ENCODE data around the gene MXRA7. TPM values are rescaled to one million over a fixed set of nuclear protein-coding genes. Genes with fewer than 3 reads are reported as not detected.
"Not testable (repeated sequence)": the region's sequence is repeated elsewhere in the genome, so short reads cannot be mapped to it uniquely, and the experiment has no call there.

Gene MXRA7
- total and polyA plus RNA-seq, 9 donors, result 107 to 759 (median 187) TPM

DNA sequence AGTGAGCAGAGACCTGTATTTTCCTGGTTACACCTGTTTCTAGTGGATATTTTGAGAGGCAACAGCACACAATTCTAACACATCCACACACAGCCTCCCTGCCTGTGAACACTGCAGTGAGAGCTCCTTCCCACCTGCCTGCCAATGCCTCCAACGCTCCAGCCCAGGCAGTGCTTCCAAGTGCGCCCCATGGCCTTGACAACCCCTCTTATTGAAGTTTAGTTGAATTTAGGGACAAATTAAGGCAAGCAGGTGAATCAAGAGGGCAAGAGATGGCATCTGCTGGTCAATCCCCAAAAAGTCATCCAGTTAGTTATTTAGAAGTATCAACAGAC lies 4.7 kb upstream of the MXRA7 start:
- no peak overlapping the region for H3K4me3 ChIP-seq
- no peaks in the 10 kb centered on the region for H3K9me3 ChIP-seq
- H3K36me3 ChIP-seq, result no peaks in the 10 kb centered on the region
- H3K27ac ChIP-seq, result no peak overlapping the region
- peak in 1 of 5 donors; percentile 35 for DNase-seq
- H3K27me3 ChIP-seq, result no peaks in the 10 kb centered on the region
- no peak for TF ChIP-seq POLR2A (IDR thresholded peaks at IDR 0.05)
- TF ChIP-seq, protein P1, sequence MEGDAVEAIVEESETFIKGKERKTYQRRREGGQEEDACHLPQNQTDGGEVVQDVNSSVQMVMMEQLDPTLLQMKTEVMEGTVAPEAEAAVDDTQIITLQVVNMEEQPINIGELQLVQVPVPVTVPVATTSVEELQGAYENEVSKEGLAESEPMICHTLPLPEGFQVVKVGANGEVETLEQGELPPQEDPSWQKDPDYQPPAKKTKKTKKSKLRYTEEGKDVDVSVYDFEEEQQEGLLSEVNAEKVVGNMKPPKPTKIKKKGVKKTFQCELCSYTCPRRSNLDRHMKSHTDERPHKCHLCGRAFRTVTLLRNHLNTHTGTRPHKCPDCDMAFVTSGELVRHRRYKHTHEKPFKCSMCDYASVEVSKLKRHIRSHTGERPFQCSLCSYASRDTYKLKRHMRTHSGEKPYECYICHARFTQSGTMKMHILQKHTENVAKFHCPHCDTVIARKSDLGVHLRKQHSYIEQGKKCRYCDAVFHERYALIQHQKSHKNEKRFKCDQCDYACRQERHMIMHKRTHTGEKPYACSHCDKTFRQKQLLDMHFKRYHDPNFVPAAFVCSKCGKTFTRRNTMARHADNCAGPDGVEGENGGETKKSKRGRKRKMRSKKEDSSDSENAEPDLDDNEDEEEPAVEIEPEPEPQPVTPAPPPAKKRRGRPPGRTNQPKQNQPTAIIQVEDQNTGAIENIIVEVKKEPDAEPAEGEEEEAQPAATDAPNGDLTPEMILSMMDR (IDR thresholded peaks at IDR 0.05), result no peak
- TF ChIP-seq EP300 (IDR thresholded peaks at IDR 0.05), result no peak
- intact Hi-C loops (cut with DNase I), result loop anchor here in 2 of 4 donors (5.0 to 10.0 kb wide), 2 partner anchors 91 to 193 kb away; no protein-coding TSS in a partner anchor
- H3K4me1 ChIP-seq (ENCODE audit: insufficient read depth), result peaks cover 2% of the 10 kb centered on the region
- WGBS, 3 donors, result 70 to 84% (median 82%) methylated on average over 2 of the region's 2 CpGs

DNA sequence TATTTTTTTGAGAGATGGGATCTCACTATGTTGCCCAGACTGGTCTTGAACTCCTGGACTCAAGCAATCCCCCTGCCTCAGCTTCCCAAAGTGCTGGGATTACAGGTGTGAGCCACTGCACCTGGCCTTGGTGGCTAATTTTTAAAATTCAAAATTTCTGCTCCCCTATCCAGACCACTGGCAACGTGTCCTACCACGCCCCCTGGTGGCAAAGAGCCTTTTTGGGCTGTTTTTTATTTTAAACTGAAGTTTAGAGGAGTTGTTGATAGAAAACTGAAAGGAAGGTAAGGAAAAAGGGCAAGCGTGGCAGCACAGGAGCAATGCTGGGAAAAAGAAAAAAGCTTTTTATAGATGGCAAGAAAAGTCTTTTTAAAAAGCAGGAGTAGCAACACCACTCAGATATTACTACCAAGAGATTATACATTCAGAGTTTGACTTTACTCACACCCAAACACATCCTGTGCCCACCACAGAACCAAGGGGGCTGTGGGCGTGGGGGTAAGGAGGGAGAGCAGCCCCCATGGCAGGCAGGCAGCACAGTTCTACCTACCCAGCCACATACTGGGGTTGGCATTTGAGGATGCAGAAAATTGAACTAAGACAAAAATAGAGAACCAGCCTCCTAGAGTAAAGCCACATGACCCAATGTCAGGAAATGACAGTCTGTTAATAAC lies 4.2 kb upstream of the MXRA7 start:
- 22 to 25% (median 24%) methylated on average over 4 of the region's 4 CpGs for WGBS, 3 donors
- Histone ChIP-seq H3K36me3 (no peaks in the 10 kb centered on the region), H3K9me3 (no peaks in the 10 kb centered on the region), H3K27me3 (no peaks in the 10 kb centered on the region), H3K27ac (no peak overlapping the region), H3K4me1 (ENCODE audit: insufficient read depth) (peaks cover 2% of the 10 kb centered on the region), H3K4me3 (no peak overlapping the region)
- peak; percentile 76 to 89 (median 86) for DNase-seq
- no peak for TF ChIP-seq EP300 (IDR thresholded peaks at IDR 0.05)
- TF ChIP-seq POLR2A (IDR thresholded peaks at IDR 0.05), result no peak
- TF ChIP-seq, protein P1 (IDR thresholded peaks at IDR 0.05), result peak; percentile 75 to 86 (median 84)
- intact Hi-C loops (cut with DNase I), result loop anchor here in 3 of 4 donors (5.0 to 10.0 kb wide), 3 partner anchors 90 to 193 kb away; no protein-coding TSS in a partner anchor

DNA sequence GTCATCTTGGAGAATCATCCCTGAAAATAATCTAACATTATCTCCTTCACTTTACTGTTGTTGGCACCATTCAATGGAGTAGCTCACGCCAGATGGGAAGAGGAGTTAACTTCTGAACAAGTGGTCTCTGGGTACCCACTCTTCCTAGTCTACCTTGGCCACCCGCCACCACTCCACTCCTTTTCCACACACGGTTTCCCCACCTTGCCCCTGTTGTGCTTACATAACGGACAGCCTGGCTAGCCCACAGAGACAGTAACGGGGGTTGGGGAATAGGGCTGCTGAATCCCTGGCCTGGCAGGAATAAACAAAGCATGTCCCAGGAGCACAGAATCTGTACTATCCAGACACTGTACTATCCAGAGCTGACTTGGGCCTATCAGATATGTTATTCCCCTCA lies 3.6 kb upstream of the MXRA7 start:
- no peak overlapping the region for H3K4me3 ChIP-seq
- intact Hi-C loops (cut with DNase I), result loop anchor here in 2 of 4 donors (5.0 to 10.0 kb wide), 2 partner anchors 90 to 187 kb away; no protein-coding TSS in a partner anchor
- WGBS, 3 donors, result 67 to 77% (median 74%) methylated on average over 5 of the region's 5 CpGs
- peaks cover 2% of the 10 kb centered on the region for H3K4me1 ChIP-seq (ENCODE audit: insufficient read depth)
- H3K27ac ChIP-seq, result no peak overlapping the region
- no peak for TF ChIP-seq EP300 (IDR thresholded peaks at IDR 0.05)
- TF ChIP-seq POLR2A (IDR thresholded peaks at IDR 0.05), result no peak
- TF ChIP-seq, protein P1 (IDR thresholded peaks at IDR 0.05), result no peak
- no peaks in the 10 kb centered on the region for H3K36me3 ChIP-seq
- H3K27me3 ChIP-seq, result no peaks in the 10 kb centered on the region
- peak in 2 of 5 donors; percentile 36 to 45 for DNase-seq
- H3K9me3 ChIP-seq, result no peaks in the 10 kb centered on the region

DNA sequence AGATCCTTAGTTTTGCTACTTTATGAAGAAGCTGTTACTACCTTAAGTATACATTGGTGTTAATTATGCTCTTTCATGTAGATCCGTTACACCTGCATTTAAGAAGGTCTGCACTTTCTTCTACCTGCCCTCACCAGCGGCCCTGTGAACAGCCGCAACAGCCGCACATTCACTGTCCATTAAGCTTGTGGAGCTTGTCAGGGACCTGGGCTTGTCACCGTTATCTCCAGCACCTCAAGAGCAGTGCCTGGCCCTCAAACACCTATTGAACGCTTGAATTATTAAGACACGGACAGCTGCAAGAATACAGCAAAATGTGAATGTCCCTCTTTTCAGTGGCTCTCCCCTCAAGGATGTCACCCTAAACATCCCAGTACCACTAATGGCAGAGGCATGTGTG lies 3.0 kb upstream of the MXRA7 start:
- Histone ChIP-seq H3K4me3 (no peak overlapping the region), H3K27me3 (no peaks in the 10 kb centered on the region), H3K36me3 (no peaks in the 10 kb centered on the region), H3K4me1 (ENCODE audit: insufficient read depth) (peaks cover 6% of the 10 kb centered on the region), H3K9me3 (no peaks in the 10 kb centered on the region), H3K27ac (no peak overlapping the region)
- no peak for TF ChIP-seq POLR2A (IDR thresholded peaks at IDR 0.05)
- TF ChIP-seq EP300 (IDR thresholded peaks at IDR 0.05), result no peak
- TF ChIP-seq, protein P1 (IDR thresholded peaks at IDR 0.05), result no peak
- intact Hi-C loops (cut with DNase I), result loop anchor here in 2 of 4 donors (5.0 to 10.0 kb wide), 2 partner anchors 89 to 186 kb away; no protein-coding TSS in a partner anchor
- 91 to 94% (median 94%) methylated on average over 7 of the region's 7 CpGs for WGBS, 3 donors
- DNase-seq, result peak in 1 of 5 donors; percentile 19

DNA sequence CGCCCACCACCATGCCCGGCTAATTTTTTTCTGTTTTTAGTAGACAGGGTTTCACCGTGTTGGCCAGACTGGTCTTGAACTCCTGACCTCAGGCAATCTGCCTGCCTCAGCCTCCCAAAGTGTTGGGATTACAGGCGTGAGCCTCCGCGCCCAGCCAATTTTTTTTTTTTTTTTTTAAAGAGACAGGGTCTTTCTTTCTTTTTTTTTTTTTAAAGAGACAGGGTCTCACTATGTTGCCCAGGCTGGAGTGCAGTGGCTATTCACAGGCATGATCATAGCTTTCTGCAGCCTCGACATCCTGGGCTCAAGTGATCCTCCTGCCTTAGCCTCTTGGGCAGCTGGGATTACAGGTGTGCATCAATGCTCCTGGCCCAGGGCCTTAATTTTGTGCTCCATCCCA lies 1.6 kb upstream of the MXRA7 start:
- 46 to 60% (median 53%) methylated on average over 7 of the region's 7 CpGs for WGBS, 3 donors
- not testable (repeated sequence) for H3K27ac ChIP-seq, H3K4me3 ChIP-seq, H3K9me3 ChIP-seq, H3K36me3 ChIP-seq, H3K27me3 ChIP-seq
- H3K4me1 ChIP-seq (ENCODE audit: insufficient read depth), result peaks cover 16% of the 10 kb centered on the region
- intact Hi-C loops (cut with DNase I), result loop anchor here in 2 of 4 donors (5.0 to 10.0 kb wide), 2 partner anchors 88 to 185 kb away; no protein-coding TSS in a partner anchor
- peak in 2 of 5 donors; percentile 16 to 43 for DNase-seq

DNA sequence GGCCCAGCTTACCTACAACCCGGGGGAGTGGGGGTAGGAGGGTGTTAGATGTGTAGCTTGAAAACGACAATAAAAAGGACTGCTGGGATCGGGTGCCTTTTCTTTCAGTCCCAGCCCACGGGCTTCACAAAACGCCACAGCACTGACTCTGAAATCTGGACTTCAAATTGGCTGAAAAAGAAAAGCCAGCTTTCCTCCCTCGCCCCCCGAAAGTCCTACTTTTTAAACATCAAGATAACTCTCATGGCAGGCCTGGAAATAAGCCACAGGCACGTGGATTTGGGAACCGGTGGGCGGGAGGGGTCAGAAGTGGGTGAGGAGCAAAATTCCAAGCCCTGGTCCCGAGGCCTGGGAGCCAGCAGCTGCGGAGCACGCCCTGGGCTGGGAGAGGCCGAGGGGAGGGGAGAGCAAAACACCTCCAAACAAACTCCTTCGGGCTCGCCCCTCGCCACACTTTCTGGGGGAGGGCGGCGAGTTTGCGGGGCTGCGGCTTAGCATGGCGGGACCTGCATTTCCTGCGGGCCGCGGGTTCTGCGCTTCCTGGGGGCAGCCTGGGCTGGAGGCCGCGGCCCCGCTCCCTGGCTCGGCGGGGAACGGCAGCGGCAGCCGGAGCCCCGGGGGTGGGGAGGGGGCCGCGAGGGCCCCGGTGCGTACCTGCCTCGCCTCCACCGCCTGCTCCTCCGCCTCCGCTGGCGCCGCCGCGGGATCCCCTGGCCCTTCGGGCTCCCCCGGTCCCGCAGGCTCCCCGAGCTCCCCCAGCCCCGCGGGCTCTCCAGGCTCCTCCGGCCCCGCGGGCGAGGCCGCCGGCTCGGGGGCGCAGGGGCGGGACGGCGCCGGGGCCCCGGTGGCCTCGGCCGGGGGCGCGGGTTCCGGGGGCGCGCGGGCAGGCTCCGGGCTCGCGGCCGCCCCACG lies 558 bp downstream of the MXRA7 start:
- not testable (repeated sequence) for H3K27me3 ChIP-seq, H3K9me3 ChIP-seq, H3K36me3 ChIP-seq
- Histone ChIP-seq H3K27ac (peak overlapping the region; percentile 77 to 93), H3K4me3 (peak overlapping the region; percentile 87), H3K4me1 (ENCODE audit: insufficient read depth) (peaks cover 18% of the 10 kb centered on the region)
- intact Hi-C loops (cut with DNase I), result loop anchor here in 2 of 4 donors (5.0 to 10.0 kb wide), 3 partner anchors 85 to 183 kb away; partner anchors contain the start of gene CYGB (in 1 of the 2)
- WGBS, 3 donors, result 1 to 2% (median 1%) methylated on average over 17 to 49 of the region's 79 CpGs
- peak in 3 of 5 donors; percentile 56 to 60 (median 59) for DNase-seq
